ENCODE results near the gene TNFRSF14. TPM values are rescaled to one million over a fixed set of nuclear protein-coding genes. Genes with fewer than 3 reads are reported as not detected.
A peak's percentile ranks its signal among the peaks of the same experiment; 100 is the strongest.

Gene TNFRSF14
- total RNA-seq, 4 donors from 2014 or later, result 36.3 to 47.5 (median 46.7) TPM

DNA sequence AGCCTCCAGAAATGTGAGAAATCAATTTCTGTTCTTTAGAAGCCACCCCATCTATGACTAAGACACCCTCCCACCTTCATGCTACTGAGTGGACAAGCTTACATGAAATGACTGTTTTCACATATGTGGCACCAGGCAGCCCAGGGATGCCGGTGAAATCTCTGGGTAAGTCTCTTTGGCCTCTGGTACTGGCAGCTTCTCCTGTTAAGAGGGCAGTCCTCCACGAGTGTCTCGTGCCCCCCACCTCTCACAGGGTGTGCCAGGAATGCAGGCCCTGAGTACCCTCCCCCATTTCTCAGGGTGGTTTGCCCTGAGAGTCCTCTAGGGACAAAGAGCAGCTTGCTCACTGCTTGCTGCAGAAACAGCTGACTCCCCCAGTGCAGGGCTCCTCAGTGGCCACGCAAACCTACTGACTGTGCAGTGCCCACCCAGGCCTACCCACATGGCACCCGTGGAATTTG, 27.2 kb downstream of the TNFRSF14 start:
- Histone ChIP-seq H3K27ac (no peak overlapping the region), H3K4me1 (peaks cover 25 to 39% of the 10 kb centered on the region in 2 donors), H3K4me3 (replicated peaks in 1 of 3) (no peak overlapping the region), H3K36me3 (no peaks in the 10 kb centered on the region), H3K27me3 (no peaks in the 10 kb centered on the region), H3K9me3 (no peaks in the 10 kb centered on the region)
- no peak for DNase-seq
- TF ChIP-seq POLR2A (IDR thresholded peaks at IDR 0.05) (no peak), CTCF (IDR thresholded peaks at IDR 0.05) (no peak)
- 28 to 42% methylated on average over 5 of the region's 5 CpGs for whole genome bisulfite sequencing, 2 donors
- intact Hi-C loops (cut with DNase I), result no loop called here

DNA sequence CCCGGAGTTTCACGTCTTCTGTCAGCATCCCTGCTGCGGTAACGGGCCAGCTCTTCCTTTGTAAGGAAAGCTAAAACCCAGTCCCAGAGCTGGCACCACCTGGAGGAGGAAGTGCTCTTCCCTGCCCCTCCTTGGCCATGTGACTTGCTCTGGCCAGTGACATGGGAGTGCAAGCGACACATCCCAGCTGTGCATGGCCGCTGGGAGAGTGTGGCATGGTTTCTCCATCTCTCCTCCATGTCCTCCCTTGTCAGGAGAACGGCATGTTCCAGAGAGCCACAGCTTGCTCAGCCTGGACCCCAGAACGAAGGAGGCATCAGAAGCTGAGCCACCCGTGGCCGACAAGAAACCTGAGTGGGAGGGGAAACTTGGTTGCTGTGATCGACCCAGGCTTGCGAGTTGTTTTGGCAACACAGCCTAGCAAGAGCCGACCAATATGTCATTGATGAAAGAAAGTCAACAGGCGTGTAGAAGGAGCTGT, 27.7 kb downstream of the TNFRSF14 start:
- H3K27me3 ChIP-seq, result no peaks in the 10 kb centered on the region
- TF ChIP-seq CTCF (IDR thresholded peaks at IDR 0.05), result no peak
- TF ChIP-seq POLR2A (IDR thresholded peaks at IDR 0.05), result no peak
- H3K36me3 ChIP-seq, result no peaks in the 10 kb centered on the region
- 57 to 59% methylated on average over 14 of the region's 14 CpGs for WGBS, 2 donors
- H3K9me3 ChIP-seq, result no peaks in the 10 kb centered on the region
- H3K4me1 ChIP-seq, result peaks cover 25 to 35% of the 10 kb centered on the region in 2 donors
- no peak overlapping the region for H3K27ac ChIP-seq
- no peak overlapping the region for H3K4me3 ChIP-seq (replicated peaks in 1 of 3)
- DNase-seq, result peak in 1 of 2 donors; percentile 30
- intact Hi-C loops (cut with DNase I), result no loop called here

DNA sequence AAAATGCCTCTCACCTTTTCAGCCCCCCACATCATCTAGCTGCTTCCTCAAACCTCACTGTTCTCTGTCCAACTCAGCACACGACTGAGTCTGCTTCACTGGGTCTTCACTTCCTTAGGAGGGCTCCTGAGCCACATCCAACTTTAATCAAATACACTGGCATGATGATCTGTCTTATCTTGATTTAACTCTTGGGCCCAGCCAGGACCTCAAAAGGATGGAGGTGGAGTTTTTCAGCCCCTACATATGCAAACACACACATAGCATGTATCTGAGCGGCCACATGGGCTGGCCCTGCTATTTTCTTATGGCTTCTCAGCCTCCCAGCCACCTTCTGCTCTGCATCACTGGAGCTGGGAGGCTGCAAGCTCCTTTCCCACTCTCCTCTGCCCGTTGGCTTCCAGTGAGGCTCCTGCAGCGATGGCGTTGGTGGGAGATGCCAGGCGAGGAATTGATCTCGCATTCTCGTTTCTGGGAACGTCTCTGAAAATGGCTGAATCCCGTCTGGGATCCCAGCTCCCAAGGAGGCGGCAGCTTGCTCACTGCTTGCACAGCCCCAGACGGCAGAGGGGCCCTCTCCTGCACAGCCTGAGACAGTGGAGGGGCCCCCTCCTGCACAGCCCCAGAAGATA, 28.6 kb downstream of the TNFRSF14 start:
- intact Hi-C loops (cut with DNase I), result loop anchor here (5.0 kb wide), 1 partner anchor 38 kb away; no protein-coding TSS in a partner anchor
- peak overlapping the region in 2 of 3 donors; percentile 40 to 84 for H3K4me3 ChIP-seq (replicated peaks in 1 of 3)
- TF ChIP-seq CTCF (IDR thresholded peaks at IDR 0.05) (no peak), POLR2A (IDR thresholded peaks at IDR 0.05) (no peak)
- peaks cover 25 to 35% of the 10 kb centered on the region in 2 donors for H3K4me1 ChIP-seq
- H3K27me3 ChIP-seq, result no peaks in the 10 kb centered on the region
- H3K36me3 ChIP-seq, result no peaks in the 10 kb centered on the region
- H3K9me3 ChIP-seq, result no peaks in the 10 kb centered on the region
- peak overlapping the region; percentile 92 to 98 (median 98) for H3K27ac ChIP-seq
- DNase-seq, result no peak
- WGBS, 2 donors, result 43 to 52% methylated on average over 12 of the region's 12 CpGs

GRCh38 chr1:2585318-2586092, 29.3 kb downstream of the TNFRSF14 start:
- 1% methylated on average over 18 to 28 of the region's 28 CpGs for WGBS, 2 donors
- peak overlapping the region; percentile 92 to 98 (median 98) for H3K27ac ChIP-seq
- no peaks in the 10 kb centered on the region for H3K36me3 ChIP-seq
- no peaks in the 10 kb centered on the region for H3K27me3 ChIP-seq
- TF ChIP-seq CTCF (IDR thresholded peaks at IDR 0.05), result no peak
- peak in 1 of 2 donors; percentile 68 for TF ChIP-seq POLR2A (IDR thresholded peaks at IDR 0.05)
- DNase-seq, result peak; percentile 61 to 70
- peaks cover 25 to 35% of the 10 kb centered on the region in 2 donors for H3K4me1 ChIP-seq
- peak overlapping the region; percentile 40 to 84 (median 77) for H3K4me3 ChIP-seq (replicated peaks in 1 of 3)
- intact Hi-C loops (cut with DNase I), result loop anchor here (5.0 kb wide), 1 partner anchor 38 kb away; no protein-coding TSS in a partner anchor
- H3K9me3 ChIP-seq, result no peaks in the 10 kb centered on the region
